Skin epidermis (tissue), 12 donors: ENCODE data around the gene UPF1.

Experiments
- H3K27ac ChIP-seq, 21 experiments: fragments of 200-600 bp; sonication (generic) in 11 of 21; one replicate each; pipeline ENCODE4 v1.5.0; 2020; ENCODE audit warnings: mild to moderate bottlenecking in 3 of 21, inconsistent platforms in 2 of 21, moderate library complexity in 2 of 21
- H3K4me3 ChIP-seq, 7 experiments: fragments of 200-600 bp; sonication (generic) in 2 of 7; one replicate each; pipeline ENCODE4 v1.5.0; 2020; ENCODE audit warnings: inconsistent platforms in 2 of 7, mild to moderate bottlenecking in 2 of 7, moderate library complexity in 1 of 7

UPF1 gene

GRCh38 chr19:18831524-18832305, at the start of gene UPF1:
Gene UPF1 (plus strand): TSS chr19:18831959. CDS start chr19:18832210, 251 bp downstream.
- H3K4me3 ChIP-seq = peak within 1 kb of the TSS; percentile 77 to 93 (median 82)

GRCh38 chr19:18782559-18783225, 49.1 kb upstream of the UPF1 start:
- Histone ChIP-seq H3K27ac (no peak overlapping the region), H3K4me3 (no peak overlapping the region)

More at GRCh38 chr19:18831524-18832305, at the start of gene UPF1:
- peak within 1 kb of the TSS; percentile 85 to 98 (median 94) for H3K27ac ChIP-seq

- no peak overlapping the region for H3K27ac ChIP-seq
- H3K4me3 ChIP-seq = no peak overlapping the region
Measured at GRCh38 chr19:18783958-18784785, 47.6 kb upstream of the UPF1 start.

DNA sequence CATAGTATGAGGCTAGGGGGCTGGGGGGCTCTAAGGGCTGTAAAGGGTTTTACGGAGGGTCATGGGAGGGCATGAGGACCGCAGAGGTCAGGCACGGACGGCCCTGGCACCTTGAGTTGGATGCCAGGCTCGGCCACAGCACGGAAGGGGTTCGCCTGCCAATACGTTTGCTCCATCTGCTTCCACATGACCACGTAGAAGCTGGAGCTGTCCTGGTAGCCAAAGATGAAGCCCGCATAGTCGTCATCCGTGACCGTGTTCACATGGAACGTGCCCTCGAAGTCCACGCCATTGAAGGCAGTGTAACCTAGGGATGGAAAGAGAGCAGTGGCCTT, 47.0 kb upstream of the UPF1 start:
- no peak overlapping the region for H3K4me3 ChIP-seq
- no peak overlapping the region for H3K27ac ChIP-seq

GRCh38 chr19:18785179-18786124, 46.3 kb upstream of the UPF1 start:
- H3K27ac ChIP-seq = no peak overlapping the region
- H3K4me3 ChIP-seq = no peak overlapping the region

DNA sequence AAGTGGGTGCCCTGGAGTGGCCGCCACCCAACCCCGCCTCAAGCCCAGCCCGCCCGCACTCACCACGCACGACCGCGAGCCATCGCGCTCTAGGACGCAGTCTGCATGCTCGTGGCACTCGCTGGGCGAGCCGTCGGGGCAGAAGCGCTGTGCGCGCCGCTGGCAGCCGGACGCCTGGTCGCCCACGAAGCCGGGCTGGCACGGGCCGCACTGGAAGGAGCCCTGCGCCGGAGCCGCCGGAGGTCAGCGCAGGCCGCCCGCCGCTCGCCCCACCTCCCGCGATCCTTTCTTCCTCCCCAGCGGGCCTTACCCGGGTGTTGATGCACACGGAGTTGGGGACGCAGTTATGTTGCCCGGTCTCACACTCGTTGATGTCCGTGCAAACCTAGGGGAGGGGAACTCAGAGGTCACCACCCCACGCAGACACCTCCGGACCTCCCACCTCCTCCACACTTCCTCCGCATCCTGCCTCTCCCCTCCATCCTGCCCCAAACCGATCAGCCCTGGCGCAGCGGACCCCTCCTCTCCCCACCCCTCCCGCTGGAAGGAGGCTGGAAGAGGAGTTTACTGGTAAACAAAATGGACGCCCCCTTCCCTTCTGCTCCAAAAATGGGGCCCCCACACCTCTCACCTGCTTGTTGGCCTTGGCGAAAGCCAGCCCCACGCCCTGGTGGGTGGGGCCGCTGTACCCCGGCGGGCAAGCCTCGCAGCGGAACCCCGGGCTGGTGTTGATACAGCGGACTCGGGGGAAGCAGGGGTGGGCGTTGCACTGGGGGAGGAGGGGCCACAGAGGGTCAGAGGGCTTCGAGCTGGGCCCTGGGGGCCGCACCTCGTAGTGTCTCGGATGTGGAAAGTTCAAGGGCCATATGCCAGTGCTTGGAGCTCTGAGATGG, 43.0 kb upstream of the UPF1 start:
- Histone ChIP-seq H3K27ac (peak overlapping the region in 1 of 21 experiments; percentile 82), H3K4me3 (no peak overlapping the region)

DNA sequence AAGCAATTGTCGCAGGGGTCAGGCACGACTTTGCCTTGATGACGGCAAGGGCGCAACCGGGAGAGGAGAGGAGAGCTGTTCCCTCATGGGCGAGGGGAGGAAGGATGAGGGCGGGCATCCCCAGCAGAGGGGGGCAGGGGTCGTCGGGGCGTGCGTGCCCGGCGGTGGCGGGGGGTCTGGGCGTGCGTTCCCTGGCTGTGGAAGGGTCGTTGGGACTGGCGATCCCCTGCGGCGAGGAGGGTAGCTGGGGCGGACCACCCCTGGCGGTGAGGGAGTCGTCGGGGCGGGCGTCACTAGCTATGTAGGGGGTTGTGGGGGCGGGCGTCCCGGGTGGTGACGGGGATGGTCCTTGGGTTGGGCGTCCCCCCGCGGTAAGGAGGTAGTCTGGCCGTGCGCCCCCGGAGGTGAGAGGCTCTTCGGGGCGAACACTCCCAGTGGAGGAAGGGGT, 42.3 kb upstream of the UPF1 start:
- Histone ChIP-seq H3K27ac (peak overlapping the region in 1 of 21 experiments; percentile 82), H3K4me3 (peak overlapping the region in 2 of 7 experiments; percentile 22 to 23)

DNA sequence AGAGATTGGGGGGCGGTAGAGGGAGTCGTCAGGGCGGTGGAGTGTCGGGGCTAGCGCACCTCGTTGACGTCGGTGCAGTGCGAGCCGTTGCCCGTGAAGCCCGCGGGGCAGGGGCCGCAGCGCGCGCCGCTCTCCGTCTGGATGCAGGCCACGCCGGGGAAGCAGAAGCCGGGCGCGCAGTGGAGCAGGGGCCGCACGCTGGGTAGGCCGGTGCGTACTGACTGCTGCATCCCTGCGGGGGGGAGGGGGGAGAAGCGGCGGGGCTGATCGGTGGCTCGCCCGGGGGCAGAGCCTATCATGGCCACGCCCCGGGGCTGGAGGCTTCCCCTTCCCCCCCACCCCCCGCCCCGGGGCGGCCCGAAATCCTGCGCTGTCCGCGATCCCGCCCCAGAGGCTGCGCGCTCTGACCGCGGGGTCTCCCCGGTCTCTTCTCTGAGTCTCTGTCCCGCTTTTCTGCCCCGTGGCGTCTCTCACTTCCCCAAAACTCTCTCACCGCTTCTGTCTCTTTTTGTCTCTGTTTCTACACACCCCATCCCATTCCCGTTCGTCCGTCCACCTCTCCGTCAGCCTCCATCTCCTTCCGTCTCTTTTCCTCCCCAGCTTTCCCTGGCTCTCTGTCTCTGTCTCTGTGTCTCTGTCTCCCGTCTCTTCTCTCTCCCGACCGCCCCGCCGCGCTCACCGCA, 41.7 kb upstream of the UPF1 start:
- peak overlapping the region in 3 of 7 experiments; percentile 6 to 23 (median 22) for H3K4me3 ChIP-seq
- peak overlapping the region in 1 of 21 experiments; percentile 82 for H3K27ac ChIP-seq

DNA sequence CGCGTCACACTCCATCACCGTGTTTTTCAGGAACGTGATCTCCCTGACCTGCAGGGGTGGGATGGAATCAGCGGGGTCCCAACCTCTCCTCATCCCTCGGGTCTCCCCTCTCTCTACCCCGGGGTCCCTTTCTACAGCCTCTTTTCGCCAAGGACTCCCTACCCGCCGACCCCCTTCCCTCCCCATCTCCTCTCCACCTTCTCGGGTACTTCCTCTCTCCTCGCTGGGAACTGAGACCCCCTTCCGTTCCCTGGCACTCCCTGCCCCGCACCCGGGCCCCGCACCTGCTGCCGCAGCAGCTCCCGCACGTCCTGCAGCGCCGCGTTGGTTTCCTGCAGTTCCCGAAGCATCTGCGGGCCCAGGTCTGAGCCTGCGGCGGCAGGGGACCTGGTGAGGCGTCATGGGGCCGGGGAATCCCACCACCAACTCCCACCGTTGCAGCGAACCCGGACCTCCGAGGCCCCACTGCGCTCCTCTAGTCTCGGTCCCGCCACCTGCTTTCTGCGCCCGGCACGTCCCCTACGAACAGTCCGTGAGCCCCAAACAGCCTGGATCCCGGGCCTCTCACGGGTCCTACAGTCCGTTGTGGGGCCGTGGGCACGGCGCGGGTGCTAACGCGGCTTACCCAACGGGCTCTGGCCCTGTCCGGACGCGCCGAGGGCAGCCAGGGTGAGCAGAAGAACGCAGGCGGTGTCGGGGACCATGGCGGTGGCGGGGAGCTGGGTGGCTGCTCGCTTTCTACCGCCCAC, 41.0 kb upstream of the UPF1 start, which contains the start of gene COMP:
Gene COMP (minus strand): TSS at position 740 of the 749 bp plus-strand sequence. CDS start 36 bp downstream, at position 704.
- peak within 1 kb of the TSS in 3 of 7 experiments; percentile 5 to 24 (median 22) for H3K4me3 ChIP-seq
- peak within 1 kb of the TSS in 2 of 21 experiments; percentile 68 to 82 for H3K27ac ChIP-seq

DNA sequence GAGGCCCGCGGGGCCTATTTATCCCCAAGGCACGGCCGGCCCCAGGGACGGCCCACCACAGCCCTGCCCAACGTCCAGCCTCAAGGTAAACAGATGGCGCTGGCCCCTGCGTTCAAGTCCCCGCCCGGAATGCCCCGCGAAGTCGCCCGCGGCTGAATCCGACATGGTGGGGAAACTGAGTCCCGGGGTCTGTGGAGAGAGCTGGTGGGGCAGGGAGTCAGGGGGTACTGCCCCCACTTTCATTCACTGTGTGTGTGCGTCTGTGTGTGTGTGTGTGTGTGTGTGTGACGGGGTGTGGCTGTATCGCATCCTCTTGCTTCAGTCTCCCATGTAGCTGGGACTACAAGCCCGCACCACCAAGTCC, 40.5 kb upstream of the UPF1 start:
- H3K4me3 ChIP-seq = peak overlapping the region in 2 of 7 experiments; percentile 5 to 24
- peak overlapping the region in 1 of 21 experiments; percentile 82 for H3K27ac ChIP-seq

DNA sequence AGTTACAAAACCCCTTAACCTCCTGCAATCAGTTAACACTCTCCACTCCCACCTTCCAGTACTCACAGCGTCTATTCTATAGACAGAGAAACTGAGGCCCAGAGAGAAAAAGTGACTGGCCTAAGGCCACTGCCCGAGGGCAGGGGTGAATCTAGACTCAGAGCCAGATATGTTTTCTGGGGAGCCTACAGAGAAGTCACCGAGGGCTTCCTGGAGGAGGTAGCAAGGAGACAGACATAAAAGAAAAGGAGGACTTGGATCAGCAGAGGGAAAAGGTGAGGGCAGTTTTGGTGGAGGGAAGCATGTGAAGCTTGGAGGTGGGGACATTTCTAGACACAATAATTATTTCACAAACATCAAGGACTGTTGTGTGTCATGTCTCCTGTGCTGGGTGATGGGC, 39.1 kb upstream of the UPF1 start:
- H3K27ac ChIP-seq = no peak overlapping the region
- H3K4me3 ChIP-seq = no peak overlapping the region

- Histone ChIP-seq H3K27ac (no peak overlapping the region), H3K4me3 (no peak overlapping the region)
Measured at GRCh38 chr19:18793144-18794028, 38.4 kb upstream of the UPF1 start.

GRCh38 chr19:18794029-18794313, 37.8 kb upstream of the UPF1 start:
- Histone ChIP-seq H3K27ac (no peak overlapping the region), H3K4me3 (no peak overlapping the region)

DNA sequence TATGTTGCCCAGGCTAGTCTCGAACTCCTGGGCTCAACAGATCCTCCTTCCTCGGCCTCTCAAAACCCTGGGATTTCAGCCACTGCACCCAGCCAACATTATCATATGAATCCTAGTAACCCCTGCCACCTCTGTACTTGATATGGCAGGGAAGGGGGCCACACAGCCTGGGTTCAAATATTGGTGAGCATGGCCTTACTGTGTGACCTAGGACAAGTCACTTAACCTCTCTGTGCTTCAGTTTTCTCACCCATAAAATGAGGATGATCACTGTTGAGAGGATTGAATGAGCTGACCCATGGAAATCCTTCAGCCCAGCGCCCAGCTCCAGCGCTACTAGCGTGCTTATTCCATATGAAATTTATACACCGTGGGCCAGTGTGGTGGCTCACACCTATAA, 37.1 kb upstream of the UPF1 start:
- Histone ChIP-seq H3K27ac (peak overlapping the region in 2 of 21 experiments; percentile 24 to 70), H3K4me3 (no peak overlapping the region)

GRCh38 chr19:18795540-18795939, 36.2 kb upstream of the UPF1 start:
- Histone ChIP-seq H3K4me3 (no peak overlapping the region), H3K27ac (peak overlapping the region in 3 of 21 experiments; percentile 12 to 70 (median 24))

- Histone ChIP-seq H3K4me3 (no peak overlapping the region), H3K27ac (no peak overlapping the region)
Measured at GRCh38 chr19:18796239-18796638, 35.5 kb upstream of the UPF1 start.
